VCaP (cell line): ENCODE data around the gene EVA1B.

ENCODE experiments used
- H3K27ac ChIP-seq: fragments of 450-650 bp; 2 replicates; pipeline ENCODE4 v1.5.1; 2017
- CTCF ChIP-seq: fragments of 450-650 bp; conservative IDR thresholded peaks from 2 replicates; pipeline ENCODE4 v1.5.1; 2017; ENCODE audit warnings: mild to moderate bottlenecking, moderate library complexity

EVA1B gene

GRCh38 chr1:36344395-36344680 is 20.9 kb upstream of the EVA1B start:
- H3K27ac ChIP-seq = no peak overlapping the region

GRCh38 chr1:36343651-36344394 is 20.4 kb upstream of the EVA1B start:
- TF ChIP-seq CTCF = no peak
- no peak overlapping the region for H3K27ac ChIP-seq

More at GRCh38 chr1:36344395-36344680, 20.9 kb upstream of the EVA1B start:
- no peak for TF ChIP-seq CTCF

GRCh38 chr1:36342426-36343185 is 19.2 kb upstream of the EVA1B start:
- TF ChIP-seq CTCF = peak; percentile 84

GRCh38 chr1:36341626-36342320 is 18.3 kb upstream of the EVA1B start:
- H3K27ac ChIP-seq = no peak overlapping the region

More at GRCh38 chr1:36342426-36343185, 19.2 kb upstream of the EVA1B start:
- no peak overlapping the region for H3K27ac ChIP-seq

GRCh38 chr1:36339615-36340014 is 16.2 kb upstream of the EVA1B start:
- no peak overlapping the region for H3K27ac ChIP-seq
- no peak for TF ChIP-seq CTCF

More at GRCh38 chr1:36341626-36342320, 18.3 kb upstream of the EVA1B start:
- TF ChIP-seq CTCF = no peak

- no peak for TF ChIP-seq CTCF
- H3K27ac ChIP-seq = no peak overlapping the region
Measured at GRCh38 chr1:36339215-36339614, 15.8 kb upstream of the EVA1B start.

- no peak for TF ChIP-seq CTCF
- no peak overlapping the region for H3K27ac ChIP-seq
Measured at GRCh38 chr1:36337830-36338229, 14.4 kb upstream of the EVA1B start.
